HG03575 (cell line): ENCODE measurements around the gene SHTN1.

Experiments
- ATAC-seq: cut with Tn5 transposase; IDR thresholded peaks from one replicate; pipeline ENCODE4 v1.9.1; 2021; ENCODE audit not compliant: unreplicated experiment, insufficient number of reproducible peaks, low FRiP score; ENCODE audit errors: extremely low read depth

Gene SHTN1

GRCh38 chr10:117005026-117005526 lies at the start of gene SHTN1:
TSS of gene SHTN1 (minus strand) at chr10:117005187. CDS start at chr10:117005079, 108 bp downstream.
- ATAC-seq: no peak

GRCh38 chr10:117053482-117053881 lies 48.5 kb upstream of the SHTN1 start:
- ATAC-seq: no peak

- ATAC-seq: no peak
Observed at GRCh38 chr10:117047947-117048346, 43.0 kb upstream of the SHTN1 start.

- ATAC-seq: no peak
Observed at GRCh38 chr10:117016266-117016665, 11.3 kb upstream of the SHTN1 start.

- no peak for ATAC-seq
Observed at GRCh38 chr10:117014835-117015234, 9.8 kb upstream of the SHTN1 start.

- ATAC-seq: no peak
Observed at GRCh38 chr10:117007080-117007479, 2.1 kb upstream of the SHTN1 start.

GRCh38 chr10:117005527-117006055 lies 604 bp upstream of the SHTN1 start:
- ATAC-seq: no peak

- no peak for ATAC-seq
Observed at GRCh38 chr10:117004227-117005025, 561 bp downstream of the SHTN1 start.

GRCh38 chr10:117003336-117003735 lies 1.7 kb downstream of the SHTN1 start:
- no peak for ATAC-seq

- ATAC-seq: no peak
Observed at GRCh38 chr10:117002206-117002605, 2.8 kb downstream of the SHTN1 start.

GRCh38 chr10:117001144-117001543 lies 3.8 kb downstream of the SHTN1 start:
- ATAC-seq: no peak

- no peak for ATAC-seq
Observed at GRCh38 chr10:117000580-117000979, 4.4 kb downstream of the SHTN1 start.

- no peak for ATAC-seq
Observed at GRCh38 chr10:116998172-116998571, 6.8 kb downstream of the SHTN1 start.

GRCh38 chr10:116997015-116997414 lies 8.0 kb downstream of the SHTN1 start:
- no peak for ATAC-seq

- ATAC-seq: no peak
Observed at GRCh38 chr10:116995648-116996047, 9.3 kb downstream of the SHTN1 start.

GRCh38 chr10:116994113-116994890 lies 10.7 kb downstream of the SHTN1 start:
- no peak for ATAC-seq

GRCh38 chr10:116993610-116994009 lies 11.4 kb downstream of the SHTN1 start:
- no peak for ATAC-seq

- ATAC-seq: no peak
Observed at GRCh38 chr10:116992183-116992582, 12.8 kb downstream of the SHTN1 start.

GRCh38 chr10:116990276-116990800 lies 14.6 kb downstream of the SHTN1 start:
- ATAC-seq: no peak

- no peak for ATAC-seq
Observed at GRCh38 chr10:116989439-116989838, 15.5 kb downstream of the SHTN1 start.
